Stimulated activated memory B cell treated with anti-CD40 and anti-IgM and Interleukin-4, amounts not matched to agents 10 μg/mL and 1 μg/mL and 100 μg/mL, for 72 hours (primary cell): ENCODE measurements around the gene CCDC17.

ENCODE experiments used
- ATAC-seq: fragments of 150-1000 bp; cut with Tn5 transposase; 2 replicates; pipeline ENCODE4 v1.10.0; 2021
- H3K27ac Mint-ChIP-seq: one replicate; pipeline ENCODE4 v1.8.0; 2022; ENCODE audit warnings: mild to moderate bottlenecking, mixed read lengths
- H3K27me3 Mint-ChIP-seq: one replicate; pipeline ENCODE4 v1.8.0; 2022; ENCODE audit warnings: mixed read lengths
- H3K36me3 Mint-ChIP-seq: one replicate; pipeline ENCODE4 v1.8.0; 2022; ENCODE audit warnings: mixed read lengths
- H3K4me1 Mint-ChIP-seq: one replicate; pipeline ENCODE4 v1.8.0; 2022; ENCODE audit warnings: mixed read lengths
- H3K4me3 Mint-ChIP-seq: one replicate; pipeline ENCODE4 v1.8.0; 2022; ENCODE audit warnings: mild to moderate bottlenecking, moderate library complexity, mixed read lengths
- H3K9me3 Mint-ChIP-seq: one replicate; pipeline ENCODE4 v1.8.0; 2022; ENCODE audit warnings: mixed read lengths

Gene CCDC17

DNA sequence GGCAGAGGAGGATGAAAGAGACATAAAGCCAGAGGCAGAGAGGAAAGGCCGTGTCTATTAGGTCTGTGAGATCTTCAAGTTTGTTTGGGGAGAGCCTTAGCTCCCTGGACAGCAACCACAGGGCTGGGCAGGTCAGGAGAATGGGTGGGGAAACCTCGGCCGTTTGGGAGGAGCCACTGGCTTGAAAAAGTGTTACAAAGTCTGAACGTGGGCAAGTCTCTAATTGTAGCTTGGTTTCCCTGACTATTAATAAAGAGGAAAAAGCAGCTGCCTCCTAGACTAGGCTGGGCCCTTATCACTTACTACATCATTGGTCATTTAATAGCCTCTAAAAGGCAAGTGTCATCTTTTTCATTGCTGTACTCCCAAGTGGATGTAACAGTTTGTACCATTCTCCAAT is at the start of gene CCDC17:
TSS of gene CCDC17 (minus strand) at position 83 of the 400 bp plus-strand sequence. CDS start 145 bp downstream, outside the sequence.
- H3K4me1 Mint-ChIP-seq = no peaks in the 10 kb centered on the region
- H3K36me3 Mint-ChIP-seq = peaks cover 43% of the 10 kb centered on the region
- no peak within 1 kb of the TSS for H3K27ac Mint-ChIP-seq
- H3K9me3 Mint-ChIP-seq = no peaks in the 10 kb centered on the region
- no peak within 1 kb of the TSS for H3K4me3 Mint-ChIP-seq
- no peaks in the 10 kb centered on the region for H3K27me3 Mint-ChIP-seq
- ATAC-seq = no peak

GRCh38 chr1:45669859-45670655 is 46.2 kb upstream of the CCDC17 start:
- Mint-ChIP-seq H3K36me3 (peaks cover 55% of the 10 kb centered on the region), H3K9me3 (no peaks in the 10 kb centered on the region), H3K27ac (no peak overlapping the region), H3K4me1 (peaks cover 72% of the 10 kb centered on the region), H3K4me3 (no peak overlapping the region), H3K27me3 (no peaks in the 10 kb centered on the region)
- no peak for ATAC-seq

- no peak for ATAC-seq
- H3K4me3 Mint-ChIP-seq = no peak overlapping the region
- no peaks in the 10 kb centered on the region for H3K9me3 Mint-ChIP-seq
- H3K27me3 Mint-ChIP-seq = no peaks in the 10 kb centered on the region
- H3K36me3 Mint-ChIP-seq = peaks cover 53% of the 10 kb centered on the region
- peaks cover 66% of the 10 kb centered on the region for H3K4me1 Mint-ChIP-seq
- no peak overlapping the region for H3K27ac Mint-ChIP-seq
Observed at GRCh38 chr1:45669379-45669778, 45.5 kb upstream of the CCDC17 start.

DNA sequence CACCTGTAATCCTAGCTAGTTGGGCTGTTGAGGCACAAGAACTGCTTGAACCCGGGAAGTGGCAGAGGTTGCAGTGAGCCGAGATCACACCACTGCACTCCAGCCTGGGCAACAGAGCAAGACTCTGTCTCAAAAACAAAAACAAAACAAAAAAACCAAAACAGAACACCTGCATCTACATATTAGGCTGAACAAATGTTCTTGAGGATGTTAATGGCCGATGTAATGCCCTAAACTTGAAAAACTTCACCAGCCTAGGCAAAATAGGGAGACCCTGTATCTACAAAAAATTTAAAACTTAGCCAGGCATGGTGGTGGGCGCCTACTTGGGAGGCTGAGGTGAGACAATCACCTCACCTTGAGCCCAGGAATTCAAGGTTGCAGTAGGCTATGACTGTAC is 44.7 kb upstream of the CCDC17 start:
- Mint-ChIP-seq H3K36me3 (peaks cover 51% of the 10 kb centered on the region), H3K27me3 (no peaks in the 10 kb centered on the region), H3K9me3 (no peaks in the 10 kb centered on the region), H3K4me3 (no peak overlapping the region), H3K4me1 (peaks cover 63% of the 10 kb centered on the region), H3K27ac (no peak overlapping the region)
- ATAC-seq = no peak

- Mint-ChIP-seq H3K27ac (no peak overlapping the region), H3K27me3 (no peaks in the 10 kb centered on the region), H3K4me3 (no peak overlapping the region), H3K4me1 (peaks cover 57% of the 10 kb centered on the region), H3K36me3 (peaks cover 45% of the 10 kb centered on the region), H3K9me3 (no peaks in the 10 kb centered on the region)
- no peak for ATAC-seq
Observed at GRCh38 chr1:45667321-45668111, 43.7 kb upstream of the CCDC17 start.

- H3K27ac Mint-ChIP-seq = no peak overlapping the region
Observed at GRCh38 chr1:45666836-45667235, 43.0 kb upstream of the CCDC17 start.

GRCh38 chr1:45660336-45660735 is 36.5 kb upstream of the CCDC17 start:
- Mint-ChIP-seq H3K36me3 (peaks cover 29% of the 10 kb centered on the region), H3K27ac (no peak overlapping the region), H3K9me3 (no peaks in the 10 kb centered on the region), H3K4me3 (no peak overlapping the region), H3K4me1 (peaks cover 6% of the 10 kb centered on the region), H3K27me3 (no peaks in the 10 kb centered on the region)
- no peak for ATAC-seq

More at GRCh38 chr1:45666836-45667235, 43.0 kb upstream of the CCDC17 start:
- ATAC-seq = no peak
- Mint-ChIP-seq H3K9me3 (no peaks in the 10 kb centered on the region), H3K27me3 (no peaks in the 10 kb centered on the region), H3K4me3 (no peak overlapping the region), H3K4me1 (peaks cover 54% of the 10 kb centered on the region), H3K36me3 (peaks cover 42% of the 10 kb centered on the region)

- no peaks in the 10 kb centered on the region for H3K9me3 Mint-ChIP-seq
- H3K4me3 Mint-ChIP-seq = no peak overlapping the region
- no peaks in the 10 kb centered on the region for H3K27me3 Mint-ChIP-seq
- ATAC-seq = no peak
- peaks cover 35% of the 10 kb centered on the region for H3K36me3 Mint-ChIP-seq
- peaks cover 6% of the 10 kb centered on the region for H3K4me1 Mint-ChIP-seq
- H3K27ac Mint-ChIP-seq = no peak overlapping the region
Observed at GRCh38 chr1:45659222-45659621, 35.4 kb upstream of the CCDC17 start.

- Mint-ChIP-seq H3K27me3 (no peaks in the 10 kb centered on the region), H3K27ac (no peak overlapping the region), H3K4me1 (peaks cover under 1% of the 10 kb centered on the region), H3K4me3 (no peak overlapping the region), H3K36me3 (peaks cover 31% of the 10 kb centered on the region), H3K9me3 (no peaks in the 10 kb centered on the region)
- no peak for ATAC-seq
Observed at GRCh38 chr1:45658171-45658570, 34.3 kb upstream of the CCDC17 start.

DNA sequence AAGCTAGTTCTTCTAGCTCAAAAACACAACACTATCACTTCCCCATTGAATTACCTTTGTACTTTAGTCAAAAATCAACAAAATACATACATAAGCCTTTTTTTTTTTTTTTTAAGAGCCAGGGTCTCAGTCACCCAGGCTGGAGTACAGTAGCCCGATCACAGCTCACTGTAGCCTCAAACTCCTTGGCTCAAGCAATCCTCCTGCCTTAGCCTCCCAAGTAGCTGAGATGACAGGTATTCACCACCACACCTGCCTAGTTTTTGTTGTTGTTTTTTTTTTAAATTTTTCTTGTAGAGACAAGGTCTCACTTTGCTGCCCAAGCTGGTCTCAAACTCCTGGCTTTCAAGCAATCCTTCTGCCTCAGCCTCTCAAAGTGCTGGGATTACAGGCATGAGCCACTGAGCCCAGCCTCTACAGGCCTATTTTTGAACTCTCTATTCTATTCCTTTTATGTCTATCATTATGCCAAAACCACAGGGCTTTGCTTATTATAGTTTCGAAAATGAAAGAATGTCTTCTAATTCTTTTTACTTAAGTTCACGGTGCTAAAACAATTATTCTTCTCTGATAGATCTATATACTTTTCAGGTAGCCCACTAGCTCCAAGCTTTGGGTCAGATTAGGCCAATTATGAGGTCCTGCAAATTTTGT is 32.8 kb upstream of the CCDC17 start:
- no peak overlapping the region for H3K27ac Mint-ChIP-seq
- H3K27me3 Mint-ChIP-seq = no peaks in the 10 kb centered on the region
- no peak for ATAC-seq
- no peaks in the 10 kb centered on the region for H3K9me3 Mint-ChIP-seq
- H3K4me3 Mint-ChIP-seq = no peak overlapping the region
- peaks cover 37% of the 10 kb centered on the region for H3K36me3 Mint-ChIP-seq
- no peaks in the 10 kb centered on the region for H3K4me1 Mint-ChIP-seq

DNA sequence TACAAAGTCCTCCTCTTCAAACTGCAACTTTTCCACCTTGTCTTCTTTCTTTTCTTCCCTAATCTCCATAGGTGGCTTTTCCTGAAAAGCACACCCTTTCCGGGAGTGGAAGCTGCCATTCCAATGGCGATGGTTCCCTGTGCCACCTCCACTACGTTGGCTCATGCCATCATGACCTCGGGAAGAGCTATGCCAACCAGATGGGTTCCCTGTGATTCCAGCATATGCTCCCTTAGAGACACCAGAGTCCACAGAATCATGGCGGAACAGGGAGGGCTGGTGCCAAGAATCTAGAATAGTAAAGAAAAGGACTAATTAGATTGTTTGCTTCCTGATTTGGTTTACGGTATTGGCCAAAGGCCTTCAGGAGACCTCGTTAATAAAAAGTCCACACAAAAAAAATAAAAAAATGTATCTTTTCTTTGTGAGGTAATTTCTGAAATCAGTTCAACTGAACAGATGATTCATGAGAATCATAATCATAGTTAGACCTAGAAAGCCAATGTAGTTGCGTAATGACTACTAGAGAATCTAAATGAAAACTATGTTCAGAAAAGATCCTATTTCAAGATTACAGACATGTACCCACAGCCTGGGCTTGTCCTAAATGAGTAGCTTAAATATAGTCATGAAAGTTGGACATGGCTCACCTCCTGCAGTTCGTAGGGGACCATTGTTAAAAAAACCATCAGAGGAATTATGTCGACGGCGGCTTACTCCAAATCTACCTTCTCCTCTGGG is 30.9 kb upstream of the CCDC17 start:
- Mint-ChIP-seq H3K4me1 (no peaks in the 10 kb centered on the region), H3K27me3 (no peaks in the 10 kb centered on the region), H3K9me3 (no peaks in the 10 kb centered on the region), H3K36me3 (peaks cover 51% of the 10 kb centered on the region), H3K4me3 (no peak overlapping the region), H3K27ac (no peak overlapping the region)
- no peak for ATAC-seq

DNA sequence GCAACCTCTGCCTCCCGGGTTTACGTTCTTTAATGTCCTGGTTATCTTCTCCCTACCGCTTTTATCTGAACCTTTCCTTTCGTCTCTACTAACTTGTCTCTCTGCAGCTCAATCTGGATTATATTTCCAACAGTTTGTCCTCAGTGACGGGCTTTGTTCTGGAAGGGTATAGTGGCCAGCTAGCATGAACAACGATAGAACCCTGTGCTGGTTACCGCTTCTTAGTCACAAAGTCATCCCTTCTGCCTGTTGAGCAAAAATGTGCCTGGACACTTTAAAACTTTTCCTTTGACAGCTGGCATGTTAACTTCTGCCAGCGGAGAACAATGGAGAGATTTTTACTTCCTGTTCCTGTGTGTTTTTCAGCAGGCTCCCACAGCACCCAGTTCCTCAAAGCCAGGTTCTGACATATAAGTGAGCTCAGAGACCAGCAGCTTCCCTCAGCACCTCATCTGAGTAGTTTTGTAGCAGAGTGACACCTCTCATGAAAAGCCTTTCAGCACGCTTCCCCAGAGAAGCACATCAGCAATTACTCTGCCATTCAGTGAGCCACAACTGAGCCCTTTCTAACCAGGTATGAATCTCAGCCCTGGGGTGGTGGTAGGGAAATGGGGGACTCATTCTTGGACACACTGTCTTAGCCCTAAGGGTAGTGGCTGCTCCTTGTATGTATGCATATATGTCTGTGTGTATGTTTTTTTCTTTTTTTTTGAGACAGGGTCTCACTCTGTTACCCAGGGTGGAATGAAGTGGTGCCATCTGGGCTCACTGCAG is 23.6 kb upstream of the CCDC17 start:
- H3K9me3 Mint-ChIP-seq = no peaks in the 10 kb centered on the region
- H3K27ac Mint-ChIP-seq = no peak overlapping the region
- no peak overlapping the region for H3K4me3 Mint-ChIP-seq
- no peaks in the 10 kb centered on the region for H3K27me3 Mint-ChIP-seq
- H3K4me1 Mint-ChIP-seq = peaks cover 14% of the 10 kb centered on the region
- H3K36me3 Mint-ChIP-seq = peaks cover 64% of the 10 kb centered on the region
- no peak for ATAC-seq

DNA sequence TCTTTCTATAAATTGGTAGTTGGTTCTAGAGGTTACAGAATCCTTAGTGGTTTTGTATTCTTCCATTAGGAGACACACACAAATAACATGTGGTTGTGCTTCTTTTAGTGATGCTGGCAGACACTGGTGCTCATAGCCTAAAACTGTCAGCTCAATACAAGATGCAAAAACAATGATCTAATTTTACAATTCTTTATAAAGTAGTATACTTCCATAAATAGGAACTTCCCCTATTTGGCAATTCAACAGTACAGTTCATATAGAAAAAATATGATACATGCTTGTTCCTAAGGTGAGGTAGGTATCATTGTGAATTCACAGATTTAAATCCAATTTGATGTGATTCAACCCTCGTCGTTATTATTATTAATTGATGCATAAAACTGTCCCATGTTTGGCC is 20.8 kb upstream of the CCDC17 start:
- no peak overlapping the region for H3K27ac Mint-ChIP-seq
- H3K4me1 Mint-ChIP-seq = peaks cover 14% of the 10 kb centered on the region
- peaks cover 52% of the 10 kb centered on the region for H3K36me3 Mint-ChIP-seq
- ATAC-seq = no peak
- H3K4me3 Mint-ChIP-seq = no peak overlapping the region
- no peaks in the 10 kb centered on the region for H3K9me3 Mint-ChIP-seq
- no peaks in the 10 kb centered on the region for H3K27me3 Mint-ChIP-seq

GRCh38 chr1:45643978-45644377 is 20.1 kb upstream of the CCDC17 start:
- no peak overlapping the region for H3K4me3 Mint-ChIP-seq
- H3K36me3 Mint-ChIP-seq = peaks cover 51% of the 10 kb centered on the region
- H3K27me3 Mint-ChIP-seq = no peaks in the 10 kb centered on the region
- H3K4me1 Mint-ChIP-seq = peaks cover 14% of the 10 kb centered on the region
- no peak for ATAC-seq
- H3K27ac Mint-ChIP-seq = no peak overlapping the region
- H3K9me3 Mint-ChIP-seq = no peaks in the 10 kb centered on the region
